Measurements from ENCODE around the gene LRRC55.

LRRC55 gene

DNA sequence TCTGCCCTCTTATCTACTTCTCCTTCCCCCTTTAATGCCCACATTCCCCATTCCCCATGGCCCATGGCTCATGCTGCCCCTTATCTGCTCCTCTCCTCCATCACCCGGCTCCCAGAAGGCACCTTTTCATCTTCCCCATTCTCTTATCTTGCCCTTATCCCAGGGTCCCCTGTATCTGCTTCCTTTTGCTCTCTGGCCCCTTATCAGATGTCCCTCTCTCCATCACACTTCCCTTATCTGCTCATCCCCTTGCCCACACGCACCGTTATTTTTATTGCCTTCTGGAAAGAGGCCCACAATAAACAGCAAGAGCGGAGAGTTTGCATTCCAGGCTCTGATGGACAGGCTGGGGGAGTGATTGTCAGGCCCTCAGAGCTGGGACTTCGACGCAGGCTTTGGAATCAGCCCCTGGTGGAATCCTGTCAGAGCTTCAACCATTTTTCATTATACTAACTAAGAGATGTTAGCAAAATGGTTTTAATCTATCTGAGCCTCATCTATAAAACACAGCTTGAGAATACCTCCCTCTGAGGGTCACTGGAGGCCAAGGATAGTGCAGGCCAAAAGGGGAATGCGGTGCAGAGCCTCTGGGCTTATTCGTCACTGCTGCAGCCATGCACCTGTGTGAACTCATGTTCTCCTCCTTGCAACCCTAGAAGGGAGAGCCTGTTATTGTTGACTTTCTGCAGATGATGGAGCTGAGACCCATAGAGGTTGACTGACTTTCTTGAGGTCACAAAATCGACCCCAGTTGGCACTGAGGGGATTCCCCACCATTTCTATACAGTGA, 37.0 kb upstream of the LRRC55 start:
- Histone ChIP-seq H4K20me1 (ENCODE audit: insufficient read depth, low read length) (no peaks in the 10 kb centered on the region), H3K9me2 (replicated peaks; ENCODE audit: insufficient read depth, low read length) (no peaks in the 10 kb centered on the region), H3K4me2 (ENCODE audit: low read depth, low read length) (no peak overlapping the region), H3K27me3 (replicated peaks; ENCODE audit: insufficient read depth, low read length) (no peaks in the 10 kb centered on the region), H2AFZ (ENCODE audit: low read length) (no peak overlapping the region), H3K36me3 (replicated peaks; ENCODE audit: insufficient read depth, low read length) (no peaks in the 10 kb centered on the region), H3K4me3 (ENCODE audit: low read length) (no peak overlapping the region), H3K4me1 (ENCODE audit: low read length) (no peaks in the 10 kb centered on the region), H3K9ac (ENCODE audit: low read length) (no peak overlapping the region), H3K79me2 (ENCODE audit: low read length) (no peaks in the 10 kb centered on the region), H3K9me3 (replicated peaks; ENCODE audit: insufficient read depth, low read length) (no peaks in the 10 kb centered on the region), H3F3A (ENCODE audit: insufficient read depth, low read length) (no peaks in the 10 kb centered on the region), H3K27ac (ENCODE audit: low read length) (no peak overlapping the region)
- DNase-seq = no peak
- no peak for TF ChIP-seq EZH2 (optimal IDR thresholded peaks at IDR 0.05; ENCODE audit: low read depth, low read length)
- TF ChIP-seq, protein P1, sequence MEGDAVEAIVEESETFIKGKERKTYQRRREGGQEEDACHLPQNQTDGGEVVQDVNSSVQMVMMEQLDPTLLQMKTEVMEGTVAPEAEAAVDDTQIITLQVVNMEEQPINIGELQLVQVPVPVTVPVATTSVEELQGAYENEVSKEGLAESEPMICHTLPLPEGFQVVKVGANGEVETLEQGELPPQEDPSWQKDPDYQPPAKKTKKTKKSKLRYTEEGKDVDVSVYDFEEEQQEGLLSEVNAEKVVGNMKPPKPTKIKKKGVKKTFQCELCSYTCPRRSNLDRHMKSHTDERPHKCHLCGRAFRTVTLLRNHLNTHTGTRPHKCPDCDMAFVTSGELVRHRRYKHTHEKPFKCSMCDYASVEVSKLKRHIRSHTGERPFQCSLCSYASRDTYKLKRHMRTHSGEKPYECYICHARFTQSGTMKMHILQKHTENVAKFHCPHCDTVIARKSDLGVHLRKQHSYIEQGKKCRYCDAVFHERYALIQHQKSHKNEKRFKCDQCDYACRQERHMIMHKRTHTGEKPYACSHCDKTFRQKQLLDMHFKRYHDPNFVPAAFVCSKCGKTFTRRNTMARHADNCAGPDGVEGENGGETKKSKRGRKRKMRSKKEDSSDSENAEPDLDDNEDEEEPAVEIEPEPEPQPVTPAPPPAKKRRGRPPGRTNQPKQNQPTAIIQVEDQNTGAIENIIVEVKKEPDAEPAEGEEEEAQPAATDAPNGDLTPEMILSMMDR (IDR thresholded peaks at IDR 0.05; ENCODE audit: low read length) = no peak
- no peak for TF ChIP-seq EZH2phosphoT487 (IDR thresholded peaks at IDR 0.05; ENCODE audit: low read length)

DNA sequence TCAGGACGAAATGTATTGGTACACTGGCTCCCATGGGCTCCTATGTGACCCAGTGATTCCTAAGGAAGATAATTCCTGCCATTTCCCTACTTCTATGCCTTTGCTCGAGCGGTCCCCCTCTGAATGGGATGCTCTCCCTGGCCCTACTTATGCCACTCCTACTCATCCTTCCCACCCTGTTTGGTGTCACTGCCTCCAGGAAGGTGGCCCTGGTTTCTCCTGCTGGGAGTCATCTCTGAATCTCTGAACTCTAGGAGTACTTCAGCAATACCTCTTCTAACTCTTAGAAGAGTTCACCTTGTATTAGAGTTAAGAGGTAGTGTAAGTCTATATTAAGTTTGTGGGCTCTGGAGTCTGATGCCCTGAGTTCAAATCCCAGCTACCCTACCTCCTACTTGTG, 35.5 kb upstream of the LRRC55 start:
- TF ChIP-seq, protein P1 (IDR thresholded peaks at IDR 0.05; ENCODE audit: low read length) = no peak
- TF ChIP-seq EZH2 (optimal IDR thresholded peaks at IDR 0.05; ENCODE audit: low read depth, low read length) = no peak
- no peak for TF ChIP-seq EZH2phosphoT487 (IDR thresholded peaks at IDR 0.05; ENCODE audit: low read length)
- no peaks in the 10 kb centered on the region for H3K9me3 ChIP-seq (replicated peaks; ENCODE audit: insufficient read depth, low read length)
- H3K4me1 ChIP-seq (ENCODE audit: low read length) = no peaks in the 10 kb centered on the region
- H3K79me2 ChIP-seq (ENCODE audit: low read length) = no peaks in the 10 kb centered on the region
- H3K9me2 ChIP-seq (replicated peaks; ENCODE audit: insufficient read depth, low read length) = no peaks in the 10 kb centered on the region
- H3K4me2 ChIP-seq (ENCODE audit: low read depth, low read length) = no peak overlapping the region
- H3K36me3 ChIP-seq (replicated peaks; ENCODE audit: insufficient read depth, low read length) = no peaks in the 10 kb centered on the region
- H3K9ac ChIP-seq (ENCODE audit: low read length) = no peak overlapping the region
- no peak for DNase-seq
- H4K20me1 ChIP-seq (ENCODE audit: insufficient read depth, low read length) = no peaks in the 10 kb centered on the region
- H2AFZ ChIP-seq (ENCODE audit: low read length) = no peak overlapping the region
- H3K4me3 ChIP-seq (ENCODE audit: low read length) = no peak overlapping the region
- no peaks in the 10 kb centered on the region for H3K27me3 ChIP-seq (replicated peaks; ENCODE audit: insufficient read depth, low read length)
- H3F3A ChIP-seq (ENCODE audit: insufficient read depth, low read length) = no peaks in the 10 kb centered on the region
- H3K27ac ChIP-seq (ENCODE audit: low read length) = no peak overlapping the region

- Histone ChIP-seq H3K36me3 (replicated peaks; ENCODE audit: insufficient read depth, low read length) (no peaks in the 10 kb centered on the region), H3K27ac (ENCODE audit: low read length) (no peak overlapping the region), H3K4me3 (ENCODE audit: low read length) (no peak overlapping the region), H3K9me2 (replicated peaks; ENCODE audit: insufficient read depth, low read length) (no peaks in the 10 kb centered on the region), H3K9ac (ENCODE audit: low read length) (no peak overlapping the region), H3K4me2 (ENCODE audit: low read depth, low read length) (no peak overlapping the region), H3F3A (ENCODE audit: insufficient read depth, low read length) (no peaks in the 10 kb centered on the region), H4K20me1 (ENCODE audit: insufficient read depth, low read length) (no peaks in the 10 kb centered on the region), H3K9me3 (replicated peaks; ENCODE audit: insufficient read depth, low read length) (no peaks in the 10 kb centered on the region), H3K4me1 (ENCODE audit: low read length) (no peaks in the 10 kb centered on the region), H3K79me2 (ENCODE audit: low read length) (no peaks in the 10 kb centered on the region), H3K27me3 (replicated peaks; ENCODE audit: insufficient read depth, low read length) (no peaks in the 10 kb centered on the region), H2AFZ (ENCODE audit: low read length) (no peak overlapping the region)
- no peak for DNase-seq
- TF ChIP-seq EZH2 (optimal IDR thresholded peaks at IDR 0.05; ENCODE audit: low read depth, low read length) (no peak), EZH2phosphoT487 (IDR thresholded peaks at IDR 0.05; ENCODE audit: low read length) (no peak)
- TF ChIP-seq, protein P1 (IDR thresholded peaks at IDR 0.05; ENCODE audit: low read length) = no peak
Observed at GRCh38 chr11:57148621-57149020, 33.1 kb upstream of the LRRC55 start.

Data from MM.1S (cell line).